Chondrocyte (in vitro differentiated cells): ENCODE data around the gene FOSB. TPM values are rescaled to one million over a fixed set of nuclear protein-coding genes. Genes with fewer than 3 reads are reported as not detected.

Experiments
- DNase-seq: peaks from one replicate; pipeline ENCODE4 v3.0.0; 2021; ENCODE audit warnings: mixed read lengths, low spot score
- H3K27ac Mint-ChIP-seq: one replicate; pipeline ENCODE4 v1.8.0; 2021; ENCODE audit warnings: mild to moderate bottlenecking, moderate library complexity, mixed read lengths; ENCODE audit not compliant: unreplicated experiment
- H3K27me3 Mint-ChIP-seq: 2 replicates; pipeline ENCODE4 v1.8.0; 2021; ENCODE audit warnings: low read depth, mixed read lengths
- H3K36me3 Mint-ChIP-seq: 2 replicates; pipeline ENCODE4 v1.8.0; 2021; ENCODE audit warnings: low read depth, mixed read lengths
- H3K4me1 Mint-ChIP-seq: 2 replicates; pipeline ENCODE4 v1.8.0; 2021; ENCODE audit warnings: low read depth, mild to moderate bottlenecking, mixed read lengths
- H3K4me3 Mint-ChIP-seq: one replicate; pipeline ENCODE4 v1.8.0; 2021; ENCODE audit warnings: mild to moderate bottlenecking, moderate library complexity, mixed read lengths; ENCODE audit not compliant: unreplicated experiment
- H3K9me3 Mint-ChIP-seq: 2 replicates; pipeline ENCODE4 v1.8.0; 2021; ENCODE audit warnings: low read depth, mixed read lengths
- total RNA-seq: library from RNA; stranded (reverse); gene quantifications from 3 replicates; pipeline ENCODE4 v1.2.1, GENCODE V29; 2021
- TF ChIP-seq, protein P1 (sequence below): fragments of 200-600 bp; sonication (generic); IDR thresholded peaks from 2 replicates; pipeline ENCODE4 v1.5.0; 2021; ENCODE audit warnings: antibody characterized with exemption, mild to moderate bottlenecking, moderate library complexity

Gene FOSB
- total RNA-seq, 1 donor from 2014 or later, result 43.8 TPM

DNA sequence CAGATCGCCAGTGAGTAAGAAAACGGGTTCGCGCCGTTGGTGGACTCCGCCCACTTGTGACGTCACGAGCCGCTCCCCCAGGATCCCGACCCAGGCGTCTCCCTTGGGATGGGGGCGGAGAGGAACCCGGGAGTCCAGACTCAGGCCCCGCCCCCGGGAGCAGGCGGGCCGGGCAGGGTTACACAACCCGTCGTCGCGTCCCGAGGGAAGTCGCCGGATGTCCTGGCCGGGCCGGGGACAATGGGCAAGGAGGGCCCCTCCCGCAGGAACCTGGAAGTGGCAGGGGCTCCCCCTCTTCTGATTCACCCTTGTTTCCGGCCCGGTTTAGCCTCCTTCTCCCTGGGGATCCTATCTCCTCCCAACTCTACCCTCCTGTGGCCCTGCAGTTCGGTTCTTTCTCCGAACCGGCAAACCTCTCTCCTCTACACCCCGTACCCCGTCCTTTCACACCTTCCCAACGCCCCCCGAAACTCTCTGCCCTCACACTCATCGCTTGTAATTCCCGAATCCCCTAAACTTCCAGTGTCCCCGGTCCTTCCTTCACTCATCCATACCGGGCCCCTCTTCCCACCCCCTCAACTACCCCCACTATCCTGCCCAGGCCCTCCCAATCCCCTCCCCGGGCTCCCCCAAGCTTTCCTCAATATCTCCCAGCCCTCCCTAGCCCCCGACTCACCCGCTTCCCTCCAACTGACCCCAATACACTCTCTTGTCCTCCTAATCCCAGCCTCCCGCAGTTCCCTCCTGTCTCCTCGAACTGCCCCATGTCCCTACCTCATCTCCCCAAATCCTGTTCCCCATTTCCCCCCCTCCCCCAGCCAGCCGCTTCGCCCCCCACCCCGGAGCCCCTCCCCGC is 24.1 kb upstream of the FOSB start:
- Mint-ChIP-seq H3K4me1 (peaks cover 36% of the 10 kb centered on the region), H3K4me3 (peak overlapping the region; percentile 81), H3K9me3 (no peaks in the 10 kb centered on the region), H3K36me3 (no peaks in the 10 kb centered on the region), H3K27me3 (no peaks in the 10 kb centered on the region), H3K27ac (peak overlapping the region; percentile 99)
- TF ChIP-seq, protein P1, sequence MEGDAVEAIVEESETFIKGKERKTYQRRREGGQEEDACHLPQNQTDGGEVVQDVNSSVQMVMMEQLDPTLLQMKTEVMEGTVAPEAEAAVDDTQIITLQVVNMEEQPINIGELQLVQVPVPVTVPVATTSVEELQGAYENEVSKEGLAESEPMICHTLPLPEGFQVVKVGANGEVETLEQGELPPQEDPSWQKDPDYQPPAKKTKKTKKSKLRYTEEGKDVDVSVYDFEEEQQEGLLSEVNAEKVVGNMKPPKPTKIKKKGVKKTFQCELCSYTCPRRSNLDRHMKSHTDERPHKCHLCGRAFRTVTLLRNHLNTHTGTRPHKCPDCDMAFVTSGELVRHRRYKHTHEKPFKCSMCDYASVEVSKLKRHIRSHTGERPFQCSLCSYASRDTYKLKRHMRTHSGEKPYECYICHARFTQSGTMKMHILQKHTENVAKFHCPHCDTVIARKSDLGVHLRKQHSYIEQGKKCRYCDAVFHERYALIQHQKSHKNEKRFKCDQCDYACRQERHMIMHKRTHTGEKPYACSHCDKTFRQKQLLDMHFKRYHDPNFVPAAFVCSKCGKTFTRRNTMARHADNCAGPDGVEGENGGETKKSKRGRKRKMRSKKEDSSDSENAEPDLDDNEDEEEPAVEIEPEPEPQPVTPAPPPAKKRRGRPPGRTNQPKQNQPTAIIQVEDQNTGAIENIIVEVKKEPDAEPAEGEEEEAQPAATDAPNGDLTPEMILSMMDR, result no peak
- no peak for DNase-seq

DNA sequence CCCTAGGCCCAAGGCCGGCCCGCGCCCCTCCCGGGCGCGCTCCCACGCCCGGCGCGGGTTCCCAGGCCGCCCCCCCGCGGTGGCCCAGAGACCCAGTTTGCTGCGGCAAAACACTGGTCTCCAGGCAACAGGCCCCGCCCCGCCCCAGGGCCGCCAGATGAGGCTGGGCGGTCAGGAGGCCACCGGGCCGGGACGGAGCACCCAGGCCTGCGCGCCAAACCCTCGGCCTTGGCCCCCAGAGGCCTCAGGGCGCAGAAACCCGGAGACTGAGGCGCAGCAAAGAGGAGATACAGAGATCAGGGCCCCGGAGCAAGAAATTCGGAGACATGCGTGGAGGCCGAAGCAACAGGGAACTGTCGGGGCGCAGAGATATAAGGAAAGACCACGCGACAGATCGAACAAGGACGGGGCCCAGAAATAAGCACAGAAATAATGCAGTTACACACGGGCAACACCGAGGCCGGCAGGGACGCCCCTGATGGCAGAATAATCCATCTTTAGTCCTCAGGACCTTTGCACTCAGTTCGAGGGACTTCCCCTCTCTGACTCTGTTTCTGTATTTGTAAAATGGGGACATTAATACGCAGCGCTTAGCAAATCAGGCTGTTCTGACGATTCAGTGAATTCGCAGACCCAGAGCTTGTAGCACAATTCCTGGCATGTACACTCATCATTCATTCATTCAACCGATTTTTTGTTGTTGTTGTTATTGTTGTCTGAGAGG is 23.3 kb upstream of the FOSB start:
- DNase-seq, result no peak
- peak overlapping the region; percentile 92 for H3K27ac Mint-ChIP-seq
- H3K4me3 Mint-ChIP-seq, result no peak overlapping the region
- H3K27me3 Mint-ChIP-seq, result no peaks in the 10 kb centered on the region
- TF ChIP-seq, protein P1, result peak; percentile 12
- H3K9me3 Mint-ChIP-seq, result no peaks in the 10 kb centered on the region
- H3K36me3 Mint-ChIP-seq, result no peaks in the 10 kb centered on the region
- peaks cover 41% of the 10 kb centered on the region for H3K4me1 Mint-ChIP-seq

DNA sequence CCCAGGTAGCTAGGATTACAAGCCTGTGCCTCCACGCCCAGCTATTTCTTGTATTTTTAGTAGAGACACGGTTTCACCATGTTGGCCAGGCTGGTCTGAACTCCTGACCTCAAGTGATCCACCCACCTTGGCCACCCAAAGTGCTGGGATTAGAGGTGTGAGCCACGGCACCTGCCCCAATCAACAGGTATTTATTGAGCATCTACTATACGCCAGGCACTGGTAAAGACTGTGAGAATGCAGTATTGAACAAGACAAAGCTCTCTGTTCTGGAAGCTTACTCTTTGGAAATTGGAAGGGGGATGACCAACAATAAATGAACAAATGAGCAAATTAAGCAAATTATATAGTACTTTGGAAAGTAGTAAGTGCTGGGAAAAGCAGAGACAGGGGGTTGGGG is 22.7 kb upstream of the FOSB start:
- TF ChIP-seq, protein P1, result no peak
- H3K9me3 Mint-ChIP-seq, result no peaks in the 10 kb centered on the region
- H3K4me1 Mint-ChIP-seq, result peaks cover 42% of the 10 kb centered on the region
- H3K36me3 Mint-ChIP-seq, result no peaks in the 10 kb centered on the region
- no peaks in the 10 kb centered on the region for H3K27me3 Mint-ChIP-seq
- peak overlapping the region; percentile 92 for H3K27ac Mint-ChIP-seq
- H3K4me3 Mint-ChIP-seq, result no peak overlapping the region
- DNase-seq, result no peak

DNA sequence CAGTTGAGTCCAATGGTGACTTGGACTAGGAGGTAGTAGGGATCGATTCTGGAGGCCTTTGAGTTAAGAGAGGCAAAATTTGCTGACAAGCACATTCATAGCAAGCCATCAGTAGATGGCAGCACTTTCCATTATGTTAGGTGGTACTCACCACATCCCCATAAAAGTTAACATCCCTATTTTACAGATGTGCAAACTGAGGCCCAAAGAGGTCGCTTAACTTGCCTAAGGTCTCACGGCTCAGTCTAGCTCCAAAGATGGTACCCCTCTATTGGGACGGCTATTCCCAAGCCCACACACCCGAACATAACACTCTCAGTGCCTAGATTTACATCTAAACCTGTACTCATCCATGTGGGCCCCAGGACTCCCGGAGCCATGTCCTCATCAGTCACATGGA is 21.5 kb upstream of the FOSB start:
- H3K4me3 Mint-ChIP-seq, result no peak overlapping the region
- peak overlapping the region; percentile 5 for H3K27ac Mint-ChIP-seq
- no peak for DNase-seq
- H3K36me3 Mint-ChIP-seq, result no peaks in the 10 kb centered on the region
- no peaks in the 10 kb centered on the region for H3K27me3 Mint-ChIP-seq
- TF ChIP-seq, protein P1, result peak; percentile 76
- H3K9me3 Mint-ChIP-seq, result no peaks in the 10 kb centered on the region
- peaks cover 40% of the 10 kb centered on the region for H3K4me1 Mint-ChIP-seq

DNA sequence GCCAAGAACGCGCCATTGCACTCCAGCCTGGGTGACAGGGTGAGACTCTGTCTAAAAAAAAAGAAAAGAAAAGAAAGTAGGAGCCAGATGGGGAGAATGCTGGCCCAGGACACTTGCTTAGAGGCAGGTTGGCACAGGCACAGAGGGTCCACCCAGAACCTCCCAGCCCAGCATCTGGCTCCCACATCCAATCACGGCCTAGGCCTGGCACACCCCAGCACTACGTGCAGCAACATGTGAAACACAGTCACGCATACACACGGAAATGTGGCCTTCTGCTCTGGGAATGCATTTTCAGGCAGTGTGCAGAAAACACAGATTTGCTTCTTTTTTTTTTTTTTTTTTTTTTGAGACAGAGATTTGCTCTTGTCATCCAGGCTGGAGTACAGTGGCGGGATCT is 20.9 kb upstream of the FOSB start:
- no peak overlapping the region for H3K4me3 Mint-ChIP-seq
- H3K9me3 Mint-ChIP-seq, result no peaks in the 10 kb centered on the region
- H3K27me3 Mint-ChIP-seq, result no peaks in the 10 kb centered on the region
- peaks cover 47% of the 10 kb centered on the region for H3K4me1 Mint-ChIP-seq
- H3K36me3 Mint-ChIP-seq, result no peaks in the 10 kb centered on the region
- TF ChIP-seq, protein P1, result no peak
- no peak overlapping the region for H3K27ac Mint-ChIP-seq
- DNase-seq, result no peak
